ENCODE results near the gene CNP. TPM values are rescaled to one million over a fixed set of nuclear protein-coding genes. Genes with fewer than 3 reads are reported as not detected.
"Not testable (repeated sequence)": the region's sequence is repeated elsewhere in the genome, so short reads cannot be mapped to it uniquely, and the experiment has no call there.

Gene CNP
- total RNA-seq, 1 experiment from 2014 or later: 37.8 TPM

- DNase-seq (ENCODE audit: low read depth): peak; percentile 29
Measured at GRCh38 chr17:42002792-42003301, 36.3 kb downstream of the CNP start.

DNA sequence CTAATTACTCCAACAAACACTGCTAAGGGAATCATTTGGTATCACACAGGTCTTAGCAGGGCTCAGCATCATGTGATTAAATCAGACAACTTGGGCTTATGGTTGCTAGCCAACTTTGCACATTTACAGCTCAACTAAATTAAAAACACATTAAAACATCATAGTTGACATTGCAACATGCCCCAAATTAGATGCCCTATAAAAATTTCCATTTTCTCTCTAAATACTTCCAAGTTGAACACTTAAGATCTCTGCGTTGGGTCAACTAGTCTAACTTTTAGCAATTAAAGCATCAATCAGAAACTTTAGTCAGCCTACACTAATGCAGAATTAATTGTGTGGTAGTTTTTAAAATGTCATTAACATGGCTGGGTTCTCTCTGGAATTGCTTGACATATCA is 38.6 kb downstream of the CNP start:
- DNase-seq (ENCODE audit: low read depth): no peak

DNA sequence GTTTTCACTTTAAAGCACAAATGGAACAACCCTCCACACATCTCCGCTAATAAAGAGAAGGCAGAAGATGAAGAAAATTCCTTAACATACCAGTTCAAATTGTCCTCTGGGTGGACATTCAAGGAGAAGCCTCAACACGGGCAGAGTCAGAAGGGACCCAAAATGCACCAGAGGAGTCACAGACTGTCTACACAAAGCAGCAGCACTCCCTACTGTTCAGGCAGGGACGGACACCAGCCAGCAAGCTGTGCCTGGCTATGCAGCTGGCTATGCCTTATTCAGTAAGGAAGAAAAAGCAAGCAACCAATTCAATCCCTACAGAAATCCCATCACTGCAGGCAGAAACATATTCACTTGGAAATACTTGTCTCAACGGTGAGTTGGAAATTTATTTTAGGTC is 42.6 kb downstream of the CNP start:
- DNase-seq (ENCODE audit: low read depth): no peak

GRCh38 chr17:42010266-42010680 is 43.7 kb downstream of the CNP start:
- peak; percentile 23 for DNase-seq (ENCODE audit: low read depth)

DNA sequence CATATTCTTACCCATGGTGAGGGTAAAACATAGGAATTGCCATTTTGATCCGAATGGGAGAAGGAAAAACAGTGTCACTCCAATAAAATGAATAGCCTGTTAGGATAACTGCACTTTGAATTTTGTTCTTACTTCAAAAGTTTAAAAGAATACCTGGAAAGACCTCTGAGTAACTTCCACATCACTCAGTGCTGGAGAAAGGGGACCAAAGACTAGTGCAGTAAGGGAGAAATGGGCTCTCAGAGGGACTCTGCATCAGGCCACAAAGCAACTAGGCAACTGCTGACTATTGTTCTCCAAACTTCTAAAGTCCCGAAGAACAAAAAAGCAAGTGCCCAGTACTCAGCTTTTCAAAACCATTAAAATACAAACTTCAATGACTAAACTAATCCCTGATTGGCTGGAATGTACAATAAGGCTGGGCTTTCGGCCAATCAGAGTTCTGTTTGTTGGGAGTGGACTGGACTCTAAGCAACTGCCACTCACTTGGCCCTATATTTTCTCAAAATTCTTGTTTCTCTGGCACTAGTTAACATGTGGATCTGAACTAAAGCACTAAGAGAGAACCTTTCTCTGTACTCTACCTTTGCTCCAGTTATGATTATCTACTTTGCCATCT is 44.4 kb downstream of the CNP start:
- DNase-seq (ENCODE audit: low read depth): peak; percentile 46

DNA sequence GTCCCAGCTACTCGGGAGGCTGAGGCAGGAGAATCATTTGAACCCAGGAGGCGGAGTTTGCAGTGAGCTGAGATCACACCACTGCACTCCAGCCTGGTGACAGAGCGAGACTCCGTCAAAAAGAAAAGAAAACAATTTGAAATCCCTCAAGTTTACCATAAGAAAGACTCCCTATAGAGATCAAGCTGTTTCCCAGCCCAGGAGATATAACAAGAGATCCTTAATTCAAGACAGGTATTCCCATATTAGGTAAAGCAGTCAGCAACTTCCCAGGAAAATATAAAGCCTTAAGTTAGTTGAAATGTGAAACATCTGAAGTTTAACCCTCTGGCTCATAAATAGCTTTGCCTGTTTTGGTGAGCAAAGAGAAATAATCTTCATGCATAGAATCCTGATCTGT is 45.8 kb downstream of the CNP start:
- DNase-seq (ENCODE audit: low read depth): not testable (repeated sequence)

DNA sequence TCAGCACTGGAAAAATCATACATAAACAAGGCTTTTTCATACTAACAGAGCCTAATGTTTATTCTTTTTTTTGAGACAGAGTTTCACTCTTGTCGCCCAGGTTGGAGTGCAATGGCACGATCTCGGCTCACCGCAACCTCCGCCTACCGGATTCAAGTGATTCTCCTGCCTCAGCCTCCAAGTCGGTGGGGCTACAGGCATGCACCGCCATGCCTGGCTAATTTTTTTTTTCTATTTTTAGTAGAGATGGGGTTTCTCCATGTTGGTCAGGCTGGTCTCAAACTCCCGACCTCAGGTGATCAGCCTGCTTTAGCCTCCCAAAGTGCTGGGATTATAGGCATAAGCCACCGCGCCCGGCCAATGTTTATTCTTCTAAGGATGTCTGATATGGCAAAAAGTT is 47.1 kb downstream of the CNP start:
- DNase-seq (ENCODE audit: low read depth): not testable (repeated sequence)

DNA sequence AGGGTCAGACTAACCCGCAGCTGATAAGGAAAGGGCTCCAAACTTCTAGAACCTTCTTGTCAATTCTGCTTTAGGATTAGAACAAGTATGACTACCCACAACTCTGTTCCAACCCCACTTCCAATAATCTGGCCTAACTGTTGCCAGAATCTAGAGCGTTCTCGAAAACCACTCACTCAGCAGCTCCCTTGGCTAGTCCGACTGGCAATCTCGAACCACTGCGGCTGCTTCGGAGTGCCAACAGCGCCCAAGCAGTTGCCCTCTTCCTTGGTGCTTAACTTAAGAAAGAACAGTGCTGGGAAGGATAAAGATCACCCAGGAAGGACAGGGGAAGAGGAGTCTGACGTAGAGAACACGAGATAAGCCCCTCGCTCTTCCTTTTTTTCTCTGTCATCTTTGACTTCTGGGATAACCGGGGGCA is 49.8 kb downstream of the CNP start:
- peak; percentile 4 for DNase-seq (ENCODE audit: low read depth)

GRCh38 chr17:42016941-42017865 is 50.6 kb downstream of the CNP start, which contains the start of gene DNAJC7:
Gene DNAJC7 (minus strand): TSS chr17:42017439. CDS start chr17:42017416, 23 bp downstream.
- peak; percentile 88 for DNase-seq (ENCODE audit: low read depth)

DNA sequence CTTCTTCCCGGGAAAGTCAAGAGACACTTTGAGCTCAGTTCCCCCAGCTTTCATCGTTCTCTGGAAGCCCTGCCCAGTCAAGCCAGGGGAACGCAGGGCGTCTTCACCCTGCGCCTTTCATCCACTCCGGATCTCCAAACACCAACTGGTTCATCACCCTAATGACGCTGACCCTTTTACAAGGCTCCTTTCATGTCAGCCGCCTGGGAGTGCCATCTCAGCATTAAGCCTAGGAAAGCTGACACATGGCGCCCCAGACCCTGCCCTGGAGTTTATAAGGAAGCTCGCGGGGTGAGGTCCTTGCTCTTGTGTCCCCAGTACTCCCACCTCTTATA is 51.2 kb downstream of the CNP start:
- DNase-seq (ENCODE audit: low read depth): no peak

GRCh38 chr17:42018339-42018738 is 51.7 kb downstream of the CNP start:
- peak; percentile 35 for DNase-seq (ENCODE audit: low read depth)

GRCh38 chr17:42018988-42019387 is 52.4 kb downstream of the CNP start:
- no peak for DNase-seq (ENCODE audit: low read depth)

DNA sequence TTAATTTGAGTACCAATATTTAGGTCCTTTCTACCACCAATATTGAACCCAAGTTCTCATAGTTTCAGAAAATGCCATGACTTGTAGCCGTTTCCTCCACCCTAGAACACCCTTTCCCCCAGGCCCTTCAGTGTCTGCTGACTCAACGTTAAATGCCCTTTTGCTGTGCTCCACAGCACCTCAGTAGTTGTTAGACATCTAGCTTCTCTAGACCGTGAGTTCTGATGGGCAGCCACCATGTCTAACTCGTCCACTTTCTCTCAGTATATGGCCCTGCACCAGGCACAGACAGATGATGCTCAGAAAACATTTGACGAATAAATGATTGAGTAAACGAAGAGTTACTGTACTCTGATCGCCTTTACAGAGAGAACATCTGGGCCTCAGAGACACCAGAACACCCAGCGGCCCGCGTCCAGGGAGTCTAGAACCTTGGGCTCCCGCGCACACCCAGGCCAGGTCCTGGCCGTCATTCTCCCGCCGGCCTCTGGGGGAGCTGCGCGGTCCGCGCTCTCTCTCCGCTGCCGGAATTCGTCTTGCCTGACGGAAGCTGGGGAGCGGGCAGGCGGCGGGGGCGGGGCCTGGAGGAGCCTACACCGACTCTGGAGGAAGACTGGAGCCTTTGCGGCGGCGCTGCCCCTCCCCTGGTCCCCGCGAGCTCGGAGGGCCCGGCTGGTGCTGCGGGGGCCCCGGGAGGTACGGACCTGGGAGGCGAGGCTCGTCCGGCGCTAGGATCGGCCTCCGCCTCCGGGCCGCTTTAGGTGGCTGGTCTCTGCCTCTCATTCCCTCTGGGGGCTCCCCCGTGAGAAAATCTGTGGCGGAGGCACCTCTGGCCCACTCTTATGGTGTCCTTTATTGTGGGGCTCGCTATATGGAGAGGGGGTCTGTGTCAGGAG is 53.2 kb downstream of the CNP start, which contains the start of gene NKIRAS2:
Gene NKIRAS2, plus strand, starts transcription at position 582 of the 896 bp plus-strand sequence. CDS start 1,488 bp downstream, outside the sequence.
- DNase-seq (ENCODE audit: low read depth): peak; percentile 86

- not testable (repeated sequence) for DNase-seq (ENCODE audit: low read depth)
Measured at GRCh38 chr17:42020845-42021244, 54.2 kb downstream of the CNP start.

DNA sequence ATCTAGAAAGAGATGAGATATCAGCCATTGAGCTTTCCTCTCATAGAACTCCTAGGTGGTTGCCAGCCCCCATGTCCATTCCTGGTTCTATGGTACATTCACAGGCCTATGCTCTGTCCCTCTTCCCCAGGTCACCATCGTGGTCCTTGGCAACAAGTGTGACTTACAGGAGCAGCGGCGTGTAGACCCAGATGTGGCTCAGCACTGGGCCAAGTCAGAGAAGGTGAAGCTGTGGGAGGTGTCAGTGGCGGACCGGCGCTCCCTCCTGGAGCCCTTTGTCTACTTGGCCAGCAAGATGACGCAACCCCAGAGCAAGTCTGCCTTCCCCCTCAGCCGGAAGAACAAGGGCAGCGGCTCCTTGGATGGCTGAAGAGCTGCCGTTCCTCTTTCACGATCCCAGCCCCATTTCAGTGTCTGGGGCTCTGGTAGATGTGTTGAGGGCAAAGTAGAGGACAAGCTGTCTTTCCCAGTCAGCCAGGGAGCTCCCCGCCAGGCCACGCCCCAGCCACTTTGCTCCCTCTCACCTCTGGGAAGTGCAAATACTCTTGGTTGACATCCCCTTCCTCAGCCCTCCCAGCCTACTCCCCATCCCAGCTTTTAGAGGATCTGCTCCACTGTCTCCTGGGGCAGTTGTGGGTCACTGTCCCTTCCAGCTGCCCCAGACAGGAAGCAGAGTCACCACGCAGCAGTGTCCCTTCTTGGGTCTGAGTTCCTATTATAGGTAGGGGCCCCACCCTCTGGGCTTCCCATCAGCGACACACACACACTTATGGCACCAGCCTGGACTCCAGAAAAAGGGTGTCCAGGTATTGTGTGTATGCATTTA is 57.1 kb downstream of the CNP start:
- DNase-seq (ENCODE audit: low read depth): no peak

GRCh38 chr17:42025191-42025579 is 58.6 kb downstream of the CNP start:
- DNase-seq (ENCODE audit: low read depth): no peak

DNA sequence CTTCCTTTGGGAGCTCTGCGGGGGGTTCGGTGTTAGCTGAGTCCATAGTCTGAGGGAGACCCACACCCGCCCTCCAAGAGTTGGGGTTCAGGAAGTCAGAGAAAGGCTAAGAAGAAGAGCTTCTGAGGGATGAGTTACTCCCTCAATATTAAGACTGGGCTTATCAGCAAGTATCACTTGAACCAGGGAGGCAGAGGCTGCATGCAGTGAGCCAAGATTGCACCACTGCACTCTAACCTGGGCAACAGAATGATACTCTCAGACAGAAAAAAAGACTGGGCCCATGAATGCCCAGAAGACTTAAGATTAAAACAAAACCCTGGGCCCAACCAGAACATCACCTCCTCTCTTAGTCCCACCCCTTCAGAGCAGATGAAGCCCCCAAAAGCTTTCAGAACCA is 59.3 kb downstream of the CNP start:
- DNase-seq (ENCODE audit: low read depth): no peak

GRCh38 chr17:42026857-42027589 is 60.4 kb downstream of the CNP start:
- DNase-seq (ENCODE audit: low read depth): no peak
